ENCODE results near the gene MLLT3.
"Not testable (repeated sequence)": the region's sequence is repeated elsewhere in the genome, so short reads cannot be mapped to it uniquely, and the experiment has no call there.

Gene MLLT3

GRCh38 chr9:20593537-20593936, 28.8 kb downstream of the MLLT3 start:
- no peak for DNase-seq

GRCh38 chr9:20593105-20593504, 29.2 kb downstream of the MLLT3 start:
- no peak for DNase-seq

- no peak for DNase-seq
Observed at GRCh38 chr9:20592673-20593072, 29.6 kb downstream of the MLLT3 start.

DNA sequence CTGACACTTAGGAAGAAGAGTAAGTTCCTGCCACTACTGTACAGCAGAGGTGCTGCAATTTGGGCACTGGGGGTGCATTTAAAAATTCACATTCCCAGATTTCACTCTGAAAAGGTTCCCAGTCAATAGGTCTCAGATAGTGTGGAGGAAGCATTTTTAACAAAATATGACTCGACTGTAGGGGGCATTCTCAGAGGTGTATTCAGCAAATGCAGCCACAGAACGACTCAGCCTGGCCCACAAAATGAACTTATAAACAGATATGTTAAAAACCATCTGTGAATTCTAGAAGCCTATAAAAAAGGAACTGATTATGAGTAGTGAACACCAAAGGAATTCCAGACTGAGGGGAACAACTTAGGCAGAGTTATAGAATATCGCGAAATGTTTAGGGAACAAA, 31.1 kb downstream of the MLLT3 start:
- no peak for DNase-seq

- no peak for DNase-seq
Observed at GRCh38 chr9:20584968-20585643, 37.2 kb downstream of the MLLT3 start.

DNA sequence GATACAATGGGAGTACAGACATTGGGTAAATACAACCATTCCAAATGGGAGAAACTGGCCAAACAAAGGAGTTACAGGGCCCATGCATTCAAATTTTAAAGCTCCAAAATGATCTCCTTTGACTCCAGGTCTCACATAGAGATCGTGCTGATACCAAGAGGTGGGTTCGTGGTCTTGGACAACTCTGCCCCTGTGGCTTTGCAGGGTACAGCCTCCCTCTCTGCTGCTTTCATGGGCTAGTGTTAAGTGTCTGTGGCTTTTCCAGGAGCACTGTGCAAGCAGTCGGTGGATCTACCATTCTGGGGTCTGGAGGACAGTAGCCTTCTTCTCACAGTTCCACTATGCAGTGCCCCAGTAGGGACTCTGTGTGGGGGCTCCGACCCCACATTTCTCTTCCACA, 39.2 kb downstream of the MLLT3 start:
- DNase-seq = not testable (repeated sequence)

GRCh38 chr9:20582150-20582549, 40.1 kb downstream of the MLLT3 start:
- no peak for DNase-seq

DNA sequence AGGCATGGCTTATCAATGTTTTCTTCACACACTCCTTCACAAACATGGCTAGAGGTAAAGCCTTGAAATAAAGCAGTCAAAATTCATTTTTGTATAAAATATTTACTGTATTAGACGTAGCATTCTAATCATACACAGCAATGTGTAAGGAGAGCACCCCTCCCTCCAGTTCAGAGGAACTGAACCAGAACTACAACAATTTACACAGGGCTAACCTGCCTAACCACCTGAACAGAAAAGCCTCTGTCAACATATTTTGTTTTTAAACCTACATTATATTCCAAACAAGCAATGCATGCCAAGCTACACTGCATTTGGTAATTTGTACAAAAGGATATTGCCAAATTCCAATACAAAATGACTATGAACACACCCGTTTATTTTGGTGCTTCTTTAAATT, 41.6 kb downstream of the MLLT3 start:
- DNase-seq = no peak

GRCh38 chr9:20579524-20580314, 42.6 kb downstream of the MLLT3 start:
- DNase-seq = no peak

DNA sequence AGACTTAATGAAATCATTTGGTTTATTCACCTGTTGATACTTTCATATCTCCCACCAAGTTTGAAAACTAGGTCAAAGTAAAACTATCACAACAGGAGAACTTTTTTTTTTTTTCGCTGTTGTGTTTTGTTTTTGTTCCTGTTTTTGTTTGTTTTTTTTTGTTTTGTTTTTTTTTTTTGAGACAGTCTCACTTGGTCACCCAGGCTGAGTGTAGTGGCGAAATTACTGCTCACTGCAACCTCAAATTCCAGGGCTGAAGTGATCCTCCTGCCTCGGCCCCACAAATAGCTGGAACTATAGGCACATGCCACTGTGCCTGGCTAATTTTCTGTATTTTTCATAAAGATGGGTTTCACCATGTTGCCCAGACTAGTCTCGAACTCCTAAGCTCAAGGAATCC, 49.3 kb downstream of the MLLT3 start:
- no peak for DNase-seq

GRCh38 chr9:20570756-20571155, 51.5 kb downstream of the MLLT3 start:
- no peak for DNase-seq

DNA sequence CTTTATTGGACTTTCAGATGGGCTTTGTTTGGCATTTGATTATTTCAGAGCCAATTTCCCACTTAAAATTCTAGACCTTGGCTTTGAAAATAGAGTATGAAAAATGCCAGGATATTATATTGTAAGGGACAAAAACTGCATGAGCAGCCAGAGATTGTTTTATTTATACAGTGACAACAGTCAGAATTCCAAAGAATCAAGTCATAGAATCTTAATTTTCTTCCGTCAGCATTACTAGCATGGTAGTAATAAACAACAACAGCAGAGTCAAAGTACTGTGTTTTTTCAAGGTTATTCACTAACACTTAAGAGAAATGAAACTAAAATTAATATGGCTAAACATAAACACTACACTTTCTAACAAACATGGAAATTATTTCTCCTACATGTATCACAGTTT, 52.2 kb downstream of the MLLT3 start:
- no peak for DNase-seq

DNA sequence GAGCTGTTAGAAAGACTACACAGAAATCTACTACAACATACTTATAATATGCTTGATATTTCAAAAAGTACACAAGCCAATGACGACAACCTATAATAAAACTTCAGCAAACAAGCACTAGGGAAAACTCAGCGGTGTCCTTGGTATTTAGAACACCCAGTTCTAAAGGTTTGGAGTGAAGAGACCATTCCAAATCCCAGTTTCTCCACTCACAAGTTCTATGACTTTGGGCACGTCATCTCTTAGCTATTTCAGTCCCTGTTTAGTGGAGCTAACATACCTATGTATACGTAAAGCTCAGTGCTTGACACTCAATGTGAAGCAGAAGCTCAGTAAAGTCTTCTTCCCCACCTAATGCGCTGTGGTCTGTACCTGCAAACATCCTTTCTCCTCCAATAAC, 52.8 kb downstream of the MLLT3 start:
- no peak for DNase-seq

DNA sequence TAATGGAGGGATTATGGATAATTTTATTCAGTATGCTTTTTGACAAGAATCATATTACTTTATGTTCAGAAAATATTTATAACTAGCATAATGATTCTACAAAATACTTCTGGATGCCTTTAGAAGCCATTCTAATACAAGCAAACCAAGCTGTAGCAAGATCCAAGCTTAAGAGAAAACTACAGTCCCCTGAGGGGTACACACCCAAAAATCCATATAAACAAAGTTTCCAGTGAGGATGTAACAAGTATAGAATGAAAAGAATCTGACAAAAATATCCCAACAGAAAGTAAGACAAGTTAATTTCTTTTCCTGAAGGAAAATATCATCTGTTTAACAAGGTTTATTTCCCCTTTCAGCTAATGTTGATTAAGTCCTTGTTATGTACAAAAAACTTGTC, 53.9 kb downstream of the MLLT3 start:
- DNase-seq = no peak

DNA sequence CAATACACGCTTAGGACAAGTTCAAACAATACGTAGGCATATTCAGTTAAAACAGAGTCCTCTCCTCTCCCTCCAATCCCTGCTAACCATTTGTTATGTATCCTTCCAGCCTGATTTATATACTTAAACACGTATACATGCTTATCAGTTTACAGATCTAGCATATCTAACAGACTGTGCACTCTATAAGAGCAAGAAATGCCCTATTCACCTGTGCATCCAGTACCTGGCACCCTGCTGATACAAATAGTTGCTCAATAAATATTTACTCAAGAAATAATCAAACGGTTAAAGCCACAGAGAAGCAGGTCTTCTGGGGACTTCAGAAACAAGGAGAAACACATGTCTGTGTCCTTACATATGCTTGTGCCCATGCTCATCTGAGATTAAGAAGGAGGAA, 55.9 kb downstream of the MLLT3 start:
- no peak for DNase-seq

DNA sequence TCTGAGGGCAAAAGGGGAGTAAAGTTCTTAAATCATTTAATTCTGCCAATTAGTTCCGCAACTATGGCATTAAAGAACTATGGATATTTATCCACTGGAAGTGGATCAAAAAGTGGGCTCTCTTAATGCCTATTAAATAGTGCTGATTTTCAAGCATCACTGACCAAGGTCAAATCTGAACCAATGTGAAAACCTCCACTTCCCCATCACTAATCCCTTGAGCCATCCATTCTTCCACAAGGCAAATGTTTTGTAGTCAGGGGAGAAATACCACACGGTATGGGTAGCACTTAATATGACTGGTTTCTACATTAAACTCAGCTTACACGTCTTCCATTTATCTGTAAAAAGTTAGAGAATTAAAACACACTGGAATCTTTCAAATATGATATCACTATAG, 57.6 kb downstream of the MLLT3 start:
- DNase-seq = no peak

DNA sequence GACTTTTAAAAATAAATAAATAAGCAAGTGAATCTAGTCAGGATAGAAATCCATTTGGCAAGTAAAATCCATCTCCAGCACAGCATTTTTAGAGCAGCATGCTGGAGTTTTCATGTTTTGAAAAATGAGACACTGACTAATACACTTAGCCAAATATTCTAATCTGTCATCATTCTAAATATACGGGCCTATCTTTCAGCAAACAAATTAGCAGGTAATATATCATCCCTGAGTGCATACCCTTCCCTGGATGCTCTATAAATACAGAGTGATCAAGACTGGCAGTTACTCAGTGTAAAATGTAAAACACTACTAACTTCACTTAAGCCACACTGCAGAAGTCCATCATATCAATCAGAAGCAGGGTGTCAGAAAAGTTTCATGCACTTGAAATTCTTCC, 58.4 kb downstream of the MLLT3 start:
- no peak for DNase-seq

DNA sequence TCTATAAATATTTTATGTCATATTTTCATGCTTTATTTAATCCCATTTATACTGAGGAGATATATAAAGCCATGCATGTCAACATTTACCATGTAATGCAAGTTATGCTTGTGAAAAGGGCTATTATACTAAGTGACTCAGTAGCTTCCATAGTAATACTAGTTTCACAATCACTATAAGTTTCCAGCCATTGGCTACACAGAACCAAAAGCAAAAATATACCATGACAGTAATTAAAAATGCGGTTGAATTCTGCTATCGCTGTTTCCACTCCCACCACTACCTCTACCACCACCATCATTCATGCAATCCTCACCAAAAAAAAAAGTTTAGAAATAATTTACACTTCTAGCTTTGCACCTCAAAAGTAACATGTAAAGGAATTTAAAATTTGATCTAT, 60.2 kb downstream of the MLLT3 start:
- no peak for DNase-seq

GRCh38 chr9:20561531-20561930, 60.8 kb downstream of the MLLT3 start:
- no peak for DNase-seq

GRCh38 chr9:20559231-20559890, 62.9 kb downstream of the MLLT3 start:
- DNase-seq = no peak

DNA sequence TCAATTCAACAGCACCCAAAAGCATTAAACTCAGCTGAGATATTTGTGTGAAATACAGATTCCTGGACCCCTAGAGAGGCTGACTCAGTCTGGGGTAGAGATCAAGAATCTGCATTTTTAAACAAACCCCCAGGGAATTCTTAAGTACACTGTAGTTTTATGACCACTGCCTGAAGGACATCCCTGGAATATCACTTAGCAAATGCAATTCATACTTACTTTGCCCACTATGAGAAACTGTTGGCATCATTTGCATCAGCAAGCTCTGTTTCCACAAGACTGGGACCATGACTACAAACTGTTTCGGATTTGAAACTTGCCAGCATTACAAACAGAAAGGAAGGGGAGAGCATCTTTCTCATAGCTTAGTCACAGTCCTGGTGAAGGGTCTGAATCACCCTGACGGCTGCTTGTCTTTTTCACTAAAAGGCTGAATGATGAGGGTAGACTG, 63.7 kb downstream of the MLLT3 start:
- DNase-seq = peak; percentile 59

- no peak for DNase-seq
Observed at GRCh38 chr9:20557890-20558565, 64.3 kb downstream of the MLLT3 start.

DNA sequence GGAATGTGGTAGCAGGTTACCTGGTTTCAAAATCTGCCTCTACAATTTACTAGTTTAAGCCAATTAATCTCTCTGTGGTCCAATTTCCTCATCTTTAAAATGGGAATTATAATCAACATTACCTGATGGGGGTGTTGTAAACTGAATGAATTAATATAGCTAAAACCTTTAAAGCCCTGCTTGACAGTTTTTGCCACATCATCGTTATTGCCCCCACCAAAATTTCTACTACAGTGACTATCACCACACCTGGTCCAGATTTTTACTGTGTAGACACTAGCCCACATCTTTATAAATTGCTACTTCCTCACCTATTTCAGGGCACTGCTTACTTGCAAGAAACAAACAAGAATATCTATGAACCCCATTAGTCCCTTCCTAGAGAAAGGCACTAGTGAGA, 65.0 kb downstream of the MLLT3 start:
- no peak for DNase-seq
